Adipose tissue (tissue), 3 donors: Measurements from ENCODE around the gene CLEC18C. TPM values are rescaled to one million over a fixed set of nuclear protein-coding genes. Genes with fewer than 3 reads are reported as not detected.
"Not testable (repeated sequence)": the region's sequence is repeated elsewhere in the genome, so short reads cannot be mapped to it uniquely, and the experiment has no call there.

Experiments
- H3K27ac ChIP-seq: one replicate; pipeline ENCODE4 v1.5.1; 2013; ENCODE audit warnings: low read depth, low read length
- WGBS, 3 donors: extraction: QIAGEN DNeasy Blood & Tissue Kit; methylation state at CpG; one replicate each; pipeline ENCODE4 v1.1.7; 2013; 5-methylcytosine and 5-hydroxymethylcytosine counted together
- polyA plus RNA-seq, 3 donors: library from polyadenylated mRNA; stranded (reverse); fragments of 200-250 nt; gene quantifications; one replicate each; pipeline ENCODE4 v1.2.3, GENCODE V29; 2013
- donor health status: healthy with polysubstance abuse.
- donor health status: Bipolar disorder and iron deficiency.
- donor health status: healthy.

CLEC18C gene
- polyA plus RNA-seq: under 1 TPM in 2 of 3 donors, not detected in 1; 0.01 to 0.10 TPM

DNA sequence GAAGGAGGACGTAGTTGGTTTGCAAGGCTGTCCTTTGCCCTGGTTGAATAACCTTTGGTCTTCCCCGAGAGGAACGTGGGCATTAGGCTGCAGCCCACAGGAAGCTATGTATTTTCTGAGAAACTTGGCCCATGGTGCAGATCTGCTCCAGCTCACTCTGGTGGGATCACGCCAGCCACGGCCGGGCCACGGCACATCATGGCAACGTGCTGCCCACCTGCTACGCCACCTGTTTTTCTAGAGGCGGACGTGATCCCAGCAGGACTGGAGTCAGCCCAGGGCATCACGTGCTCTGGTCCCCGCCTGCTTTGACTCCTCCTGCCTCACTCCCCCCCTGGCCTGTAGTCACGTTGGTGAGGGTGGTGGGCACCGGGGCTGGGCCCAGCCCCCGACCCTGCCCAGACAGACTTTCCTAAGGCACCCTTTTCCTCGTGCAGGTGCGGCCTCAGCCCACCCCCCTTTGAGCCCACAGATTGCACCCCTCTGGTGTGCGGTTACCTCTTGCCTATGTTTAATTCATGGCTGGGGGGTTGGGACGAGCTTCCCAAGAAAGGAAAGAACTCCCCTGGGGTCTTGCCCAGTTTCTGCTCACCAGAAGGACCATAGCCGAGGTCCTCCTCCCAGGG, at the start of gene CLEC18C:
TSS of gene CLEC18C (plus strand) at position 576 of the 626 bp plus-strand sequence. CDS start 492 bp downstream, outside the sequence.
- WGBS, 3 donors: 78 to 85% (median 82%) methylated on average over 9 to 17 of the region's 21 CpGs

DNA sequence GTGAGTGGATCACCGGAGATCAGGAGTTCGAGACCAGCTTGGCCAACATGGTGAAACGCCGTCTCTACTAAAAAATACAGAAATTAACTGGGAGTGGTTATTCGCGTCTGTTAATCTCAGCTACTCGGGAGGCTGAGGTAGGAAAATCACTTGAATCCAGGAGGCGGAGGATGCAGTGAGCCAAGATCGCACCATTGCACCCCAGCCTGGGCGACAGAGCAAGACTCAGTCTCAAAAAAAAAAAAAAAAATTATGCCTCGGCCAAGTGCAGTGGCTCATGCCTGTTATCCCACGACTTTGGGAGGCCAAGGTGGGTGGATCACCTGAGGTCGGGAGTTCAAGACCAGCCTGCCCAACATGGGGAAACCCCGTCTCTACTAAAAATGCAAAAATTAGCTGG, 49.8 kb upstream of the CLEC18C start:
- WGBS, 3 donors: 89 to 94% (median 92%) methylated on average over 14 of the region's 14 CpGs
- H3K27ac ChIP-seq: not testable (repeated sequence)

More for the DNA sequence above, at the start of gene CLEC18C:
- not testable (repeated sequence) for H3K27ac ChIP-seq

DNA sequence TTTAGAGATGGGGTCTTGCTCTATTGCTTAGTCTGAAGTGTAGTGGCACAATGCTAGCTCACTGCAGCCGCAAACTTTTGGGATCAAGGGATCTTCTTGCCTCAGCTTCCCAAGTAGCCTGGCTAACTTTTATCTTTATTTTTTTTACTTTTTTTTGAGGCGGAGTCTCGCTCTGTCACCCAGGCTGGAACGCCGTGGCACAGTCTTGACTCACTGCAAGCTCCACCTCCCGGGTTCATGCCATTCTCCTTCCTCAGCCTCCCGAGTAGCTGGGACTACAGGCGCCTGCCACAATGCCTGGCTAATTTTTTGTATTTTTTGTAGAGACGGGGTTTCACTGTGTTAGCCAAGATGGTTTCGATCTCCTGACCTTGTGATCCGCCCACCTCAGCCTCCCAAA, 47.4 kb upstream of the CLEC18C start:
- not testable (repeated sequence) for H3K27ac ChIP-seq
- WGBS, 3 donors: 92 to 97% (median 95%) methylated on average over 11 of the region's 11 CpGs

DNA sequence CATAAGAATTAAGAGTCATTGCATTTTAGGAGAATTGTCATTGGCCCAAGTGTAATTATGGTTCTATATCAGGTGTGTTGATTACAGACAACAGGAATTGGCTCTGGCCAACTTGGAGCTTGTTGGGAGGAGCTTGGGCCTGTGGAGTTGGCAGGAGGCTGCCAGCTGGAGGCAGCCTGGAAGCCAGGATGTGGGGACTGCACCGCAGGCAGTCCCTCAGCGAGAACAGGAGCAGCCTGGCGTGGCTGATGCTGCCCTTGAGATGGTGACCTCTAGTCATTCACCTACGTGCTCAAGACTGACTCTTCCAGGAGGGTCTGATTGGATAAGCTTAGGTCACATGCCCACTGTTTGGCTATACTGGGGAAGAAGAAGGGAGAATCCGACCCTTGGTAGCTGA, 45.9 kb upstream of the CLEC18C start:
- not testable (repeated sequence) for H3K27ac ChIP-seq
- WGBS, 3 donors: 76 to 89% (median 88%) methylated on average over 5 of the region's 5 CpGs

DNA sequence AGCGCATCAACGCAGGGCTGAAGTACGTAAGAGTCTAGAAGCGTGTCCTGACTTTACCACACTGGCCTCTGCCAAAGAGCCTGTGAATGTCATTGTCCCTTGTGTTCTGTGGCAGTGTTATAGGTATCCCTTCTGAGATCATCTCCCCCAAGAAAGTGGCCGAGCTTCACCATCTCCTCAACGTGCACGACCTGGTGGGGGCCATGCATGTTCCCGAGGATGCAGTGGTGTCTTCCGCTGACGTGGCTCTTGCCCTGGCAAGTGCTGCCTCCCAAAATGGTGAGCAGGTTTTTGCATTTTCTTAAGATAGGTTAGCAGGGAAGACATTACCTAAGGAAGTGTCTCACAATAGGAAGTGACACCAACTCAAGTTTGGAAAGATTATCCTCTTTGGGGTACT, 44.7 kb upstream of the CLEC18C start:
- not testable (repeated sequence) for H3K27ac ChIP-seq
- 90 to 93% (median 93%) methylated on average over 6 of the region's 10 CpGs for WGBS, 3 donors

DNA sequence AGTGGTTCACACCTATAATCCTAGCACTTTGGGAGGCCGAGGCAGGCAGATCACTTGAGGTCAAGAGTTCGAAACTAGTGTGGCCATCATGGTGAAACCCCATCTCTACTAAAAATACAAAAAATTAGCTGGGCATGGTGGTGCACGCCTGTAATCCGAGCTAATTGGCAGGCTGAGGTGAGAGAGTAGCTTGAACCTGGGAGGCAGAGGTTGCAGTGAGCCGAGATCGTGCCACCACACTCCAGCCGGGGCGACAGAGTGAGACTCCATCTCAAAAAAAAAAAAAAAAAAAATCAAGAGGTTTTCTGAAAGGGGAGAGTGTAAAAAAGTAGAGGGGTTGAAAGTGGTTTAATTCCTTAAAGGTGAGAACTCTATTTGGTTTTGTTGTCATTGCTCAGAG, 37.8 kb upstream of the CLEC18C start:
- WGBS, 3 donors: 94 to 97% (median 96%) methylated on average over 8 of the region's 8 CpGs

DNA sequence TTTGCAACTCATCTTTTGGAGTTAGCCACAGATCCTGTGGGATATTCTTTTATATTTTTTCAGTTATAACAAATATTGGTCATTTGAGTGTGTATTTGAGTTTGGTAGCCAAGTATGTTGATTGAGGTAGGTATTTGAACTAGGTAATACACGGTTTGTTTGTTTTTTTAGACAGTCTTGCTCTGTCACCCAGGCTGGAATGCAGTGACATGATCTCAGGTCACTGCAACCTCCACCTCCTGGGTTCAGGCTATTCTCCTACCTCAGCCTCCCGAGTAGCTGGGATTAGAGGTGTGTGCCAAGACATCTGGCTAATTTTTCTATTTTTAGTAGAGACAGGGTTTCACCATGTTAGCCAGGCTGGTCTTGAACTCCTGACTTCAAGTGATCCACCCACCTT, 37.0 kb upstream of the CLEC18C start:
- not testable (repeated sequence) for H3K27ac ChIP-seq
- 69 to 83% (median 82%) methylated on average over 2 of the region's 2 CpGs for WGBS, 3 donors

More for the DNA sequence above, 37.8 kb upstream of the CLEC18C start:
- not testable (repeated sequence) for H3K27ac ChIP-seq

DNA sequence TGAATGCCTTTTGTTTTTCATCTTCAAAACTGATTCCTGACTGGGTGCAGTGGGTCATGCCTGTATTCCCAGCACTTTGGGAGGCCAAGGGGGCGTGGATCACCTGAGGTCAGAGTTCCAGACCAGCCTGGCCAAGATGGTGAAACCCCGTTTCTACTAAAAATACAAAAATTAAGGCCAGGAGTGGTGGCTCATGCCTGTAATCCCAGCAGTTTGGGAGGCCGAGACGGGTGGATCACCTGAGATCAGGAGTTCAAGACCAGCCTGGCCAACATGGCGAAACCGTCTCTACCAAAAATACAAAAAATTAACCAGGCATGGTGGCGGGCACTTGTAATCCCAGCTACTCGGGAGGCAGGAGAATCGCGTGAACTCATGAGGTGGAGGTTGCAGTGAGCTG, 30.8 kb upstream of the CLEC18C start:
- H3K27ac ChIP-seq: not testable (repeated sequence)
- 90 to 97% (median 95%) methylated on average over 10 of the region's 10 CpGs for WGBS, 3 donors

DNA sequence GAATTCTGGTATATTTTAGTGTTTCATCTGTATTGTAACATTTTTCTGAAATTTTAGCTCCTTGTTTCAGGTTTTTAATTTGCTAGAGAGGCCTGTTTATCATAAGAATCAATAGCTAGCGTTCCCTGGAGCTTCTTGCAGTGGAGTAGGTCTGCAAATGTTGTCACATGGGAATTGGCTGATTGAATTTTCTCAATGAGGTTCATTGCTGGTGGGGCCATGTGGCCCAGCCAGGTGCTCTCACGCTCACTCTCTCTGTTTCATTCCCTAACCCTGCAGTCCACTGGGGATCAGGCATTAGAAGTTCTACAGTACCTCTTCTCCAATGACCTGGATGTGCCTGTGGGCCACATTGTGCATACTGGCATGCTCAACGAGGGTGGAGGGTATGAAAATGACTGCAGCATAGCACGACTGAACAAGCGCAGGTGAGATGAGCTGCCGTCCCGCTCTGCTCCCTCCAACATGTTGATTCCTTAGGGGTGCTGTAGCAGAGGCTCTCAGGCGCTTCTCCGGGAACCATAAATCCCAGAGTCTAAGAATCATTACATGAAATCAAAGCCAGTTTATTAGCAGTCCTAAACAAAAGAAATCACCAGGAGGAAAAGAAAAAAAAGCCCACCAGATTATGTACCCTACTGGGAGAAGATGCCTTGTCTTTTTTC, 30.2 kb upstream of the CLEC18C start:
- not testable (repeated sequence) for H3K27ac ChIP-seq
- 81 to 87% (median 82%) methylated on average over 7 to 9 of the region's 9 CpGs for WGBS, 3 donors

DNA sequence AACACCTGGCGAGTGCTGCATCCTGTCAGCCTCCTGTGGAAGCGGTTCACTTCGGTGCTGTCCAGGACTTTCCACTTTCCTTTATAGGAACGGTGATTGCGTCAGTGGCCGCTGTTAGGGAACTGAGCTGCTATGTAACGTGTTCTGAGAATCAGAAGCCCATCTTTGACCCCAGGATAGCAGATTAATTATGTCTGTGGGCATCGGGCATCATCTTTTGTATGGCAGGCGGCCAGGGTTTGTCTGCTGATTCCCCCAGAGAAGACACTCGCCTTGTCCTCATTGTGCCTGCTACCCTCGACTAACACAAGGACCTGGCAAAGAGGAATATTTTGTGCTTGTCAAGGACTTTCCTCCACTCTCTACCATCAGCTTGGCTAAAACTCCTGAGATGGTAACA, 25.7 kb upstream of the CLEC18C start:
- 84 to 90% (median 85%) methylated on average over 8 to 11 of the region's 11 CpGs for WGBS, 3 donors
- H3K27ac ChIP-seq: not testable (repeated sequence)

DNA sequence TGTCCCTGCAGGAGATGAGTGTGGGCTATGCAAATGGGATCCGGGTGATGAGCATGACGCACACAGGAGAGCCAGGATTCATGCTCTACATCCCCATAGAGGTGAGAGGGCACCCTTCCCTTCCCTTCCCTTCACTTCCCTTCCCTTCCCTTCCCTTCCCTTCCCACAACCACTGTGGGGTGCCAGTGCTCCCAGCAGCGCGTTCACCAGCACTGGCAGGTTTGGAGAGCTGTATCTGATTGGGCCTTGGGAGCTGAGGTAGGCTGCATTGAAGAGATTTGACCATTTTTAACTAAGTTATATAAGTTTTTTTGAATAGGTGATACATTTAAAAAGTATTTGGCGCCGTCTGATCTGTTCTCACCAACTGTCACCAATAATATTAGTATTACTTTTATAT, 25.1 kb upstream of the CLEC18C start:
- H3K27ac ChIP-seq: not testable (repeated sequence)
- 93 to 97% (median 96%) methylated on average over 6 of the region's 6 CpGs for WGBS, 3 donors

DNA sequence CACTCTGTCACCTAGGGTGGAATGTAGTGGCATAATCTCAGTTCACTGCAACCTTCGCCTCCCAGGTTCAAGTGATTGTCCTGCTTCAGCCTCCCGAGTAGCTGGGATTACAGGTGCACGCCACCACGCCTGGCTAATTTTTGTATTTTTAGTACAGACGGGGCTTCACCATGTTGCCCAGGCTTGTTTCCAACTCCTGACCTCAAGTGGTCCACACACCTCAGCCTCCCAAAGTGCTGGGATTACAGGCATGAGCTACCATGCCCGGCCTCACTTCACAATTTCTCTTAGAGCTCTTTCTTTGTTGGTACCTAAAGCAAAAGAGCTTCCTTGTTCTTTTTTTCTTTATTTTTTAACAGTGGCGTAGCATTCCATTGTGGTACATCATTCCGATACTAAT, 24.3 kb upstream of the CLEC18C start:
- WGBS, 3 donors: 96 to 97% (median 97%) methylated on average over 8 of the region's 8 CpGs
- H3K27ac ChIP-seq: not testable (repeated sequence)

DNA sequence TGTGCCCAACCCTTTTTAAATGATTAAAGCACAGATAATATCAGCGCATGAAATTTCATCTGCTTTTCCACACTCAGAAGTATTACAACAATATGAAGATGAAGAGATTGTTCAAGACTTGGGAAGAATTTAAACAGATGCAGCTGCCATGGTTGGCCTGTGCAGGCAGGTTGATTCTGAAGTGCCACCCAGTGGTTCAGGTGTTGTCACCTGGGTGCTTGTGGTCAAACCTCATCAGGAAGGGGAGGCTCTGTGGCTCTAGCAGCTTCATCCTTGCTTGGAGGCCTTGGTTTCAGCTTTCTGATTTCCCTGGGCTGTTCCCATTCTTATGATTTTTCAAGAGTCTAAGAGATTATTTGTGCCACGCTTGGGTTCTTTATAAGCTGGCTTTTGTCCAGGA, 22.2 kb upstream of the CLEC18C start:
- 85 to 93% (median 92%) methylated on average over 2 of the region's 2 CpGs for WGBS, 3 donors
- no peak overlapping the region for H3K27ac ChIP-seq

DNA sequence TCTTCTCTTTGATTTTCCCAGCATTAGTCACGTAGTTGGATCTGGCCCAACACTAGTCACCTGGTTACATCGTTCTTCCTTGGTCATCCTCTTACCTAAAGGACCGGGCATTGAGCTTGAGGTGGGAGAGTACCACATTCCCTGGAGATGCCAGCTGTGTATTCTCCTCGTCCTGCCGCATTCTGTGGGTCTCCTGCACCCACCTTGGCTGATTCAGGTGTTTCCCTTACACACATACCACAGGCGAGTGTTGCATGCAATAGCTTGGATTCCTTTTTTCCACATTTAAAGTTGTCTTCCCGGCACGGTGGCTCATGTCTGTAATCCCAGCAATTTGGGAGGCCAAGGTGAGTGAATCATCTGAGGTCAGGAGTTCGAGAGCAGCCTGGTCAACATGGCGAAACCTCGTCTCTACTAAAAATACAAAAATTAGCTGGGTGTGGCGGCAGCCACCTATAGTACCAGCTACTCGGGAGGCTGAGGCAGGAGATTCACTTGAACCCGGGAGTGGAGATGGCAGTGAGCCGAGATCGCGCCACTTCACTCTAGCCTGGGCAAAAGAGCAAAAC, 21.6 kb upstream of the CLEC18C start:
- 84 to 90% (median 88%) methylated on average over 17 of the region's 17 CpGs for WGBS, 3 donors

DNA sequence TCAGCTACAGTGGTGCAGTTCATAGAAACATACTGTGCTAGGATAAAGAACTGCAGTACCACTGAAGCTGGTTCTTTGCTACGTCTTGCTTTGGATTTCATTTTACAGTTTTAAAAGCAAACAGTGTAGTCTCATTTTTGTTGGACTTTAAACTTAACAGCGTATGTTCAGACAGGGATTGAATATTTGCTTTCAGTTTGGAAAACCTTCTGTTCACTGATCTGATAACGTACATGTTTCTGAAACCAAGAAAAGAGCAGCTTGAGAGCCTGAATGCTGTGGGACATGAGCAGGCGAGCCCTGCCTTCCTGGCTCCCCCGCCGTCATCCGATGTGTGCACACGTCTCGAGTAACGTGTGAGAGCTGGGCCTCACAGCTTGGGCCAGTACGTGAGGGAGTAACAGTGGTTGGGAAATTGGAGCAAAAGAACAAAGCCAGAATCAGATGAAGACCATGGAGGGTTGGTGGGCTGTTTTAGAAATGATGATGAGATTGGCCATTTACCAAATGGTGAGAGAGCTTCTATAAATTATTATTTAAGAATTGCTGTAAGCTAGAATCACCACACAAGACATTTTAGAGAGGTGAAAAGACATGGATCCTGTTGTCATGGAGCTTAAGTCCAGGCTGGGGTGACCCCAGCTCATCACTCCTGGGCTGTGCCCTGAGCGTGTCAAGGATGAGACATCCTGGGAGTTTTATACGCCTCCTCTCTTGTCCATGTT, 20.8 kb upstream of the CLEC18C start:
- 92 to 95% (median 93%) methylated on average over 13 of the region's 13 CpGs for WGBS, 3 donors
- H3K27ac ChIP-seq: no peak overlapping the region

More for the DNA sequence above, 21.6 kb upstream of the CLEC18C start:
- no peak overlapping the region for H3K27ac ChIP-seq

DNA sequence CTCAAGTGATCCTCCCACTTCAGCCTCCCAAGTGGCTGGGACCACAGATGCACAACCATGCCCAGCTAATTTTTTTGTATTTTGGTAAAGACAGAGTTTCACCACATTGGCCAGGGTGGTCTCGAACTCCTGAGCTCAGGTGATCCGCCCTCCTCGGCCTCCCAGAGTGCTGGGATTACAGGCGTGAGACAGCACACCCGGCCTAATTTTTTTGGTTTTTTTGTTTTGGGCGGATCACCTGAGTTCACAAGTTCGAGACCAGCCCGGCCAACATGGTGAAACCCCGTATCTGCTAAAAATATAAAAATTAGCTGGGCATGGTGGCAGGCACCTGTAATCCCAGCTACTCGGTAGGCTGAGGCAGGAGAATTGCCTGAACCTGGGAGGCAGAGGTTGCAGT, 18.9 kb upstream of the CLEC18C start:
- WGBS, 3 donors: 94 to 97% (median 97%) methylated on average over 10 of the region's 10 CpGs
- H3K27ac ChIP-seq: not testable (repeated sequence)

DNA sequence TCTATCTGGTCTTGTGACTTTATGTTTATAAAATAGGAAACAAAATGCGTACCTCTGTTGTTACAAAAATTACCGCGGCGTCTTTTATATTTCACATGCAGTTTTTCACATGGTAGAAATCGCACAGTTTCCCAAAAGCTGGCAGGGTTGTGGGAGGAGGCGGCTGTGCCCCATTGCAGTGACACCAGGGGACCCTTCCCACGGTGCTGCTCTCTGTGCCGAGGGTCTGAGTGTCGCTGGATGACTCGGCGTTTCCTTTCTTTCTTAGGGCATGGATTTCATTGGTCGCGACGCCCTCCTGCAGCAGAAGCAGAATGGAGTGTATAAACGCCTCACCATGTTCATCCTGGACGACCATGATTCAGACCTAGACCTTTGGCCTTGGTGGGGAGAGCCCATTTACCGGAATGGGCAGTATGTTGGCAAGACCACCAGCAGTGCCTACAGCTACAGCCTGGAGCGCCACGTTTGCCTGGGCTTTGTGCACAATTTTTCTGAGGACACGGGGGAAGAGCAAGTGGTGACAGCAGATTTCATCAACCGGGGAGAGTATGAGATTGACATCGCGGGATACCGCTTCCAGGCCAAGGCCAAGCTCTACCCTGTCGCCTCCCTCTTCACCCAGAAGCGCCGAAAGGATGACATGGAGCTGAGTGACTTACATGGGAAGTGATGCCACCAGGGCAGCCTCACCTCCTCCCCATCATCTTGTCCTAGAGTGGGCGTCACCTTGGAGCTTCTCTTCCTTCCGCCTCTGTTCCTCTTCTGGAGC, 17.2 kb upstream of the CLEC18C start:
- no peak overlapping the region for H3K27ac ChIP-seq
- 90 to 94% (median 93%) methylated on average over 29 of the region's 29 CpGs for WGBS, 3 donors

DNA sequence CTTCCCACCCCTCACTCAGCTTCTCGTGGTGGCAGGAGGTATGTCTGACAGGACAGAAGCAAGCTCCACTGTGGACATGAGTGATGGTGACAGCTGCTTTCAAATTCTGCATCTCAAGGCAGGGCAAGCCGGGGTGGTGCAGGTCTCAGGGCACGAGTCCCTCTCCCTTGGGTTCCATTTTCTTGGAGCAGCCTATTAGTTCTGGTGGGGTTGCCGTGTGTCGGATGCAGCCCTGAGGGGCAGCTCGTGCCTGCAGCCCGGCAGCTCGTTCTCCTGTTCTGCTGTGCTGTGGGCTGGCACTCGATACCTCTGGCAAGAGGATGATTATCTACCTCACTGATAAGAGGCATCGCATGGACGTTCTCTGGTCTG, 16.5 kb upstream of the CLEC18C start:
- H3K27ac ChIP-seq: no peak overlapping the region
- WGBS, 3 donors: 79 to 91% (median 89%) methylated on average over 11 of the region's 11 CpGs
